HG03565 (cell line): Measurements from ENCODE around the gene LBR.
"Not testable (repeated sequence)": the region's sequence is repeated elsewhere in the genome, so short reads cannot be mapped to it uniquely, and the experiment has no call there.

Experiments
- ATAC-seq: cut with Tn5 transposase; IDR thresholded peaks from one replicate; pipeline ENCODE4 v1.9.1; 2021; ENCODE audit warnings: mild to moderate bottlenecking, moderate library complexity; ENCODE audit not compliant: unreplicated experiment

Gene LBR

DNA sequence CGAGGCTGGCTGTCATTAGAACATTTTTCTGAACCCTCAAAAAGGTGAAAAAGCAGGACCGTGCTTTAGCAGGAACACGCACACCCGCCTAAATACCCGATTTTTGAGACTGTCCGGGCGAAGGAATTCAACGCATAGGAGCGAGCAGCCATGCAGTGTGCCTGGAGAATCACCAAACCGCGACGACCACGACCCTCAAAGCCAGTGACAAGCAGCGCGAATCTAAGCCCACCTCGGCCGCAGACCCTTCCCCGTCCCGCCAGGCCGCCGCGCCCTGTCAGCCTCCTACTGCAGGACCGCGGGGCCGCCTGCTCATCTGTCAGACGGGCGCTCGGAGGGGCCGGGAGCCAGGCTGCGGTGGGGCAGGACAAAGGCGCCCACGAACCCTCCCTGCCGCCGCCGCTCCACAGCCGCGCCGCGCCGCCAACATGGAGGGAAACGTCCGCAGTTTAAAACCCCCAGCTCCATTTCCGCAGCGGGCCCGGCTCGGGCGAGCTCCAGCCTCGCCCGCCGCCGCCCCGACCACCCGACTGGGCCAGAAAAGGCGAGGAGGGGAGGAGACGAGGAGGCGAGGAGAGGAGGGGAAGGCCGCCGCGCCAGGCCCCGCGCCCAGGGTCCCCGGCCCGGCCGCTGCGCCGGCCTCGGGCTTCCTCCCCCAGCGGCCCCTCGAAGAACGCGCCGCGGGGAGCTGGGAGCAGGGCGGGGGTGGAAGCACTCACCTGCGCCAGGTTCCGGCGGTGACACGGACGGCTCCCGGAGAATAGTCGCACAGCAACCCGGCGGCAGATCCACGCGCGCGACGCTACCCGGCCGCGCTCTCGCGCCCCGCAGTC, at the start of gene LBR:
Gene LBR (minus strand): TSS at position 804 of the 833 bp plus-strand sequence. CDS start 3,963 bp downstream, outside the sequence.
- ATAC-seq = peak; percentile 4

DNA sequence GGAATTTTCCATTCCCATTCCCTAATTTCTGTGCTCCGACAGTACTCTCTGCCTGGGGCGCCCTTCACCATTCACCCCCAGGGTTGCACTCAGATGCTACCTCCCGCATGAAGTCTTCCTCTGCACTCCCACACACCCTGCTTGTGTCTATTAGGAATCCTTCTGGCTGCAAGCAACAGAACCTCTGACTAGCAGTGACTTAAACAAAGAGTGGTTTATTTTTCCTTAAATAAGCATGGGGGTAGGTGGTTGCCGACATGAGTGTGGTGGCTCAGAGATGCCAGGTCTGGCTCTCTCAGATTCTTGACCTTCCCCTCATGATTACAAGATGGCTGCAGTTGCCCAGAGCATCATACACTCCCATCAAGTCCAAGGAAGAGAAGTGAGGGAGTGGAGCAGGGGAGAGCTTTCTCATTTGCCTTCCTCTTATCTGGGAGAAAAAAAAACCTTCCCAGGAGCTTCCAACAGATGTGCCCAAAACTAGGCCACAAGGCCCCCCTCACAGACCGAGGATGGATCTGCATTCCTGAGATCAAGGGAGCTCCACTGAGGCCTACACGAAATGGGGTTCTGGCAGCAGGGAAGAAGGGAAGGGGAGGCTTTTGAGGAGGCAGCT, 49.6 kb upstream of the LBR start:
- ATAC-seq = no peak

DNA sequence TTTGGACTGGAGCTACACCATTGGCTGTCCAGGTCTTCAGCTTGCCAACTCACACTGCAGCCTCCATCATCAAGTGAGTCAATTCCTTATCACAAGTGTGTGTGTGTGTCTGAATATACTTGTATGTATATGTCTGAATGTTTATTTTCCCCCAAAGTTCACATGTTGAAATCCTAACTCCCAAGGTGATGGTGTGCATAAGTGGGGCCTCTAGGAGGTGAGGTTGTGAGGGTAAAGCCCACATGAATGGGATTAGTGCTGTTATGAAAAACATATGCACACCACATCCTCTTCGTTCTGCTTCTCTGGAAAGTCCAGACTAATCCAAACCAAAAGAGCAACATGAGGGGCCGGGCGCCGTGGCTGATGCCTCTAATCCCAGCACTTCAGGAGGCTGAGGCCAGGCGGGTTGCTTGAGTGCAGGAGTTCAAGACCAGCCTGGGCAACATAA, 48.7 kb upstream of the LBR start:
- no peak for ATAC-seq

DNA sequence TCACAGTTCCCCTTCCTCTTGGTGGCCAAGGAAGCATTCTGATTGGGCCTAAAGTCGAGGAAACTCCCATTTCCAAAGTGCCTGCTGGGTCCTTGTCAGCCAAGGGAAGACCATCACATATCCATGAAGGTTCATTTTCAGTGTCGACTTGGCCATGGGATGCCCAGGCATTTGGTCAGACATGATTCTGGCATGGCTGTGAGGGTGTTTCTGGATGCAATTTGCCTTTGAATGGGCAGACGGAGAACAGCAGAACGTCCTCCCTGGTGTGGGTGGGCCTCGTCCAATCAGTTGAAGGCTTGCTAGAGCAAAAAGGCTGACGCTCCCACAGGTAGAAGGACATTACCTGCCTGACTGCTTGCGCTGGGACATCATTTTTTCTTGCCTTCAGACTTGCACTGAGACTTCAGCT, 48.3 kb upstream of the LBR start:
- ATAC-seq = no peak

DNA sequence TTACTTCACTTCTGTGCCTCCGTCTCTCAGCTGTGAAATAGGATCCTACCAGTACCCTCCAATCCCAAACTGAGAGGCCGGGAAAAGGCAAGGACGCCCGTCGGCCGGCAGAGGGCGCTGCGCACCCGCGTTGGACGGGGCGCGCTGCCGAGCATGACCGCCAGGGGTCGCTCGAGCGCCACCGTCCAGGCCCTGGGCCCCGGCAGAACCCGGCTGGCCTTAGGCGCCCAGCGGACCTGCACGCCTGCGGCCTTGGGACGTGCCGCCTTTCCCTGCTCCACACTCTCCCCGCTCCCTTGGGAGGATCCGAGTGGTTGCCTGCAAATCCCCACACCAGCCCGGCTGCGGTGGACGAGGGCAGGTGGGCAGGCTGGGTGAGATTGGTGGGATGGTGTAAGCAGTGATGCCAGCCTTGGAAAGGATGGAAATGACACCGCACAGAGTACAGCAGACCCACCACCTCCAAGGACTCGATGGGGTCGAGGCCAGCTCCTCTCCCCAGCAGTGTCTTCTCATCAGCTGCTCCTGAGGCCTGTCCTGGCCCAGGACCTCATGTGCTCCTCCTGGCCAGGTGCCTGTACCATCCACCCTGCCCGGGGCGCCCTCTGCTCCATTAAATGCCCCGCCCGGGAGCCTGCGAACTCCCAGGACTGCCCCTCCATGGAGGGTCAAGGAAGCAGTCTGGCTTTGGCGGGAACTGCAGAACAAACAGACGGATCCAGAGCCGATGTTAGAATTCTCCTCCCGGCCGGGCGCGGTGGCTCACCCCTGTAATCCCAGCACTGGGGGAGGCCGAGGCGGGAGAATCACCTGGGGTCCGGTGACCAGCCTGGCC, 47.4 kb upstream of the LBR start:
- ATAC-seq = peak; percentile 59

DNA sequence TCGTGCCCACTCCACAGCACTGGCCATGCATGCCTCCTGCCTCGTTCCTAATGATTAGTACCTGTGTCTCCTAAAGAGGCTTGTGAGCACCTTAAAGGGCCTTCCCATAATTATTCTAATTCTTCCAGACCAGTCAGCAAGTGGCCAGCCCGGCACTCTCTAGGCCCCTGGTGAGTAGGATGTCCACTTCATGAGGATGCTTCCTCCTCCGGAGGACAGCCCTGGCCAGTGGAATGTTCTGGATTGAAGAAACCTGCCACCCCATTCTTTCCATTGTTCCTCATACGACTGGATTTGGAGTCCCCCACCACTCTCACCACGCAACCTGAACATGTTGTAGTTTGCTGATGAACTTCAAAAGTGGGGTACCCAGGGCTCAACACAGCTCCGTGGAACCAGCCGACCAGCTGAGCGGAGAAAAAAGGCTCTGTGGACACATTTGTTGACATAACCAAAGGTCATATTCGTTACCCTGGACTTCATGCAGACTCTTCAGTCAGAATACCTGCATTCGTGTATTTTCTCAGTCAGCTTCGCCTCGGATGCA, 46.7 kb upstream of the LBR start:
- ATAC-seq = no peak

DNA sequence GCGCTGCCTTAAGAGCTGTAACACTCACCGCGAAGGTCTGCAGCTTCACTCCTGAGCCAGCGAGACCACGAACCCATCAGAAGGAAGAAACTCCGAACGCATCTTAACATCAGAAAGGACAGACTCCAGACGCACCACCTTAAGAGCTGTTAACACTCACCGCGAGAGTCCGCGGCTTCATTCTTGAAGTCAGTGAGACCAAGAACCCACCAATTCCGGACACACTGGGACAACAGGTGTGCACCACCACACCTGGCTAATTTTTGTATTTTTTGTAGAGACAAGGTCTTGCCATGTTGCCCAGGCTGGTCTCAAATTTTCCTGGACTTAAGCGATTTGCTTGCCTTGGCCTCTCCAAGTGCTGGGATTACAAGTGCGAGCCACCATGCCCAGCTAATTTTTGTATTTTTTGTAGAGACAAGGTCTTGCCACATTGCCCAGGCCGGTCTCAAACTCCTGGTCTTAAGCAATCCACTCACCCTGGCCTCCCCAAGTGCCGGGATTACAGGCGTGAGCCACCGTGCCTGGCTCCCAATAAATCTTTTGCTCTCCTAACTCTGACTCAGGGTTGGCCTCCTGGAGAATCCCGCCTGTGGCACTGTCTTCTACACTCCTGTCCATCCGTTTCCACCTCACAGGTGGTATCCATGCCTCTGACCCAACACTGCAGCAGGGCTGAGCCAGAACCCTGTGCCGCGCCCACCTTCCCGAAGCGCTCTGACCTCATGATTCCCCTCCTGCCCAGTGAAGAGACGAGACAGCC, 46.0 kb upstream of the LBR start:
- not testable (repeated sequence) for ATAC-seq

DNA sequence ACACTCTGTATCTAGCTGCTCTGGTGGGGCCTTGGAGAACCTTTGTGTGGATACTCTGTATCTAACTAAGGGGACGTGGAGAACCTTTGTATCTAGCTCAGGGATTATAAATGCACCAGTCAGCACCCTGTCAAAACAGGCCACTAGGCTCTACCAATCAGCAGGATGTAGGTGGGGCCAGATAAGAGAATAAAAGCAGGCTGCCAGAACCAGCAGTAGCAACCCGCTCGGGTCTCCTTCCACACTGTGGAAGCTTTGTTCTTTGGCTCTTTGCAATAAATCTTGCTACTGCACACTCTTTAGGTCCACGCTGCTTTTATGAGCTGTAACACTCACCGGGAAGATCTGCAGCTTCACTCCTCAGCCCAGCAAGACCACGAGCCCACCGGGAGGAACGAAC, 45.4 kb upstream of the LBR start:
- not testable (repeated sequence) for ATAC-seq

DNA sequence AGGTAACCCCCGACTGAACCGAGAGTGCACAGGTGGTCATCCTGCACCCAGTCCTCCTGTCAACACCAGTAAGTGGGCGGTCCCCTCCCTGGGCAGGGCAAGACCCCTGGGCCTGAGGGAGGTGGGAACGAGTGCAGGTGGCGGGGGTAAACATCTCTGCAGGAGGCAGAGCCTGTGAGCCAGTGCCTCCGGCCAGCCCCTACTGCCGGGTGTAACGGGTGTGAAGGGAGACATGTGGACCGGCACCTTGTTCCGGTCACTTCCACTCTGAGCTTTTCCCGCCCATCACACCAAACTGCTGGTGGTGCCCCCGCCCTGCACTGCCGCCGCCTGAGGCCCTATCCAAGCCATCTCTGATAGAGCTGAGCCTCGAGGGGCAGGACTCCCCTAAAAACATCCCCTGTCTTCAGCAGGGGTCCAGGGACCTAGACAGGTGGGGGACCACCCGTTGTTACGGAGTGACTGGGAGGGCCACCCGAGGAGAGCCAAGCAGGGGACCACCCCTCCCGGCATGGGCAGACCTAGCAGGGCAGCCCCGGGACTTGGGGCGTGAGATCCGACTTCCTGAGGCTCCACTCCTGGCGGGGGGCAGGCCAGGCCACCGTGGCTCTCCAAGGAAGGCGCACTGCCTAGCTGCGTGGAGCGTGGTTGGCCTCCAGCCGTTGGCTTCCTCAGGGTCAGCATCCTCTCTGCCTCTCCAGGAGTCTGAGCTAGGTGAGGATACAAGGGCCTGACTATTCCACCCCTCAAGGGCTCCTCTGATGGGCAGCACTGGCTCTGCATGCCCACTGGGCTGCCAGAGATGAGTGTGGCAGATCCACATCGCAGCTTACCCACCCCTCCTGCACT, 43.8 kb upstream of the LBR start:
- no peak for ATAC-seq

DNA sequence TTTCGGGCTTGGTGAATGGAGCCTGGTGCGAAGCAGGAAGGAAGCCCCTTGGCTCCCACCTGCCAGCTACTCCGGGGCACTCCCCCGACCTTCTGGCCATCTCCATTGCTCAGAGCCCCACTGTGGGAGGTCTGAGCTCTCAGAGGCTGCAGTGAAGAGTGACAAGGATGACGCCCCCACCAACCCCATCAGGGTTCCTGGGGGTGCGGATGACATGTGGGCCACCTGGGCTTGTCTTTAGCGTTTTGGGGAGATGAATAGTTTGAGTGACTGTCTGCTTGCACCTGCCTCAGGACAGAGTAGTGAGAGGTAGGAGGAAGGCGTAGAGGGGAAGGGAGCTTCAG, 43.2 kb upstream of the LBR start:
- ATAC-seq = no peak

DNA sequence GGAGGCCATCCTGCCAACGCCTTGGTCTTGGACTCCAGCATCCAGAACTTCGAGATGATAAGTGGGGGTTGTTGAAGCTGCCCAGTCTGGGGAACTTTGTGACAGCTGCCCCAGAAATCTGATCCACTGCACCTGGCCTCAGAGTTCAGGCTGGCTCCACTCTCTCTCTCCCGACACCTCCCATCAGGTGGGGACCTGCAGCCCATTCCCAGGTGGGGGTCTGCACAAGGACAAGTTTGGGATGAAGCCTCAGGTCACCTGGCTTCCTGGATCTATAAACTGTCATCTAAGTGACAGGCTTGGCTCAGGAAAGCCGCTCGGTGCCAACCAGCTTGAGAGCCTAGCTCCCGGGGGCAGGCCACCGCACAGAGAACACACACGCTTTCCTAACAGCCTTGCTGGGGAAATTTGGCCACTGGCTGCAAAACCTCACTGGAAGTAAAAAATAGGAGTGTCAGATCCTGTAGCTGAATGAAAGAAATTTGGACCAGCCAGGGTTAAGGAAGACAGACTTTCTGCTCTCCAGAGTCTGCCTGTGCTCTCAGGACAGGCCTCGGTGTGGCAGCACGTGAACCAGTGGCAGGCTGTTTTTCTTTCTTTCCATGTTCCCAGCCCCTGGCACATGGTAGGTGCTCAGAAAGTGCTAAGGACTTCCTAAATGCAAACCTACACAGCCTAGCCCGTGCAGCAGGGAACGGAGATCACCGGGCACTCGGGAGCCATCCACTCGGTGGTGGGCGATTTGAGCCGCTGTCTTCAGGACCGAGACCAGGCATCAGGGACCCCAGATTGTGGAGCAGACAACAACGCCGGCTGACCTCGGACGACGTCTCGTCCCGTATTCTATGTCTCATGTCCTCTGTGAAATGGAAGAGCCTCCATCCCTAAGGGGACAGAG, 42.6 kb upstream of the LBR start:
- no peak for ATAC-seq

DNA sequence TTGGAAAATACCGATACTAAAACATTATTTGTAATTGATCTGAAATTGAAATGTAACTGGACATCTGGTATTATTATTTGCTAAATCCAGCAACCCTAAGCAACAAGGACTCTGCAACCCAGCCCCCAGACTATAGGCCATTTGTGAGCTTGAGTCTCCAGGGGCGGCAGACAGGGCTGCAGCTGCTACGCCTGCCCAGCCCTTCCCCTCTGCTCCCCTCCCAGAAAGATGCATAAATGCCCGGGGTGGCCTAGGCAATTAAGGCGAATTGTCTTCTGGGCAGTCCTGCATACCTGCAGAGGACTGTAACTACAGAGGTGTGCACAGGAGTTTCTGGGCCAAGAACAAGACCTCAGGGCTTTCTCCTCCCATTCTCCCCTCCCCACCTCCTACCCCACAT, 41.2 kb upstream of the LBR start:
- ATAC-seq = no peak

DNA sequence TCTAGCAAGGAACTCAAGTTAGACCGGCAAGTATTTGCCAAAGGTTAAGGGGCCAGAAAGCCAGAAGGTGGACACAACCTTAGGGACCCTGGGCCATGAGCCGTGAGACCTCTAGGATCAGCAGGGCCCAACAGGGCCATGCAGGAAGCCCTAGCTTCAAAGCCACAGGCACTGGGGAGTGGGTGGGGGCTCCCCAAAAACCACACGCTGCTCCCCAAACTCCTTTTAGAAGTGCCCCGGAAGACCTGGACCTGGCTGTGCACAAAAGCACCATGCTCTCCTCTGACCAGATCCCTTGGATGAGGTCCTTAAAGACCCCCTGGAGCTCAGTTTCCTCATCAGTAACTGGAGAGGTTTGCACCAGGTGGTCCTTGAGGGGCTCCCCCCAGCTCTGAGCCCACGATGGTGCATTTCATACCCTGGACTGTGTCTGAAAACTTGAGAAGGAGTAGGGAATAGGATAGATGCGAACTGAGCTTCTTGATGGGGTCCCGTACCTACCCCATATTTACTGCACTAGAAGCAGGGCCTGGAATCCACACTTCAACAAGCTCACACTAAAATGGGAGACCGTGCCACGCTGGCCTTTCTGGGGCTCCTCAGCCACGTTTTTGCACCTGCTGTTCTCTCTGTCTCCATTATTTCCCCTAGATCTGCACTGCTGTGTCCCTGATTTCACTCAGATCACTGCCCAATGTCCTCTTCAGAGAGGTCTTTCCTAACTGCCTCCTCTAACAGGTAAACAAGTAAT, 40.6 kb upstream of the LBR start:
- no peak for ATAC-seq

DNA sequence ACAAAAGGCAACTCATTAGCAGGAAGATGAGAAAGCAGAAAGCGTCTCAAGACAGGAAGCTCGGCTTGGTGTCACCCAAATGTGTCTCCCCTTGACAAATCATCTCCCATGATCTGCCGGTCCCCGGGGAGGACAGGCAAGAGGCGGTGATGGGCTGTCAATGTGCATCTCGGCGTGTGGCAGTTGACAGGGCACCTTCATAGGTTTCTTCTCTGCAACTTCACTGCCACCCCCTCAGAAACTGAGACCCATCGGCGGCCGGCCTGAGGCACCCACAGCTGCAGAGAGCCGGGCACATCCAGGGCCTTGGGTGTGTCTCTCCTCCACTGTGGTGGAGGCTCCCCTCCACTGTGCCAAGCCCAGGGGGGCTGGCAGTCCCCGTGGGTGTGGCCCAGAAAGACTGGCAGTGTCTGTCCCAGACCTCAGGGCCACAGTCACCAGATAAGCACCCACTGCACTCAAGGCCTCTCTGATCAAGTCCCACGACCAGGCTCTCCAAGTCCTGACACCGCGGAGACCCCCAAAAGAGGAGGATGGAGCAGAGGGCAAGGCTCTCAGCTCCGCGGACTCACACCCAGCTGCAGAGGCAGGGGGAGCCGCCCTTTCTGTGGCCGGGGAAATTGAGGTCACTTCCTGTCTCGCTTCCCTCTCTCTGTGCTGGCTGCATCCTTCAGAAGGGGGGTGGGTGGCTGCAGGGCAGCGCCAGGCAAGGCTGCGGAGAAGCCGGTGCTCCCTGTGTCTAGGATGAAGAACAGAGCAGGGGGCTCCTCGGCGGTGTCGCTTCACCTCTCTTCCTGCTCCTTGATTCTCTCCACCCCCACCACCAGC, 39.6 kb upstream of the LBR start:
- ATAC-seq = peak; percentile 81

DNA sequence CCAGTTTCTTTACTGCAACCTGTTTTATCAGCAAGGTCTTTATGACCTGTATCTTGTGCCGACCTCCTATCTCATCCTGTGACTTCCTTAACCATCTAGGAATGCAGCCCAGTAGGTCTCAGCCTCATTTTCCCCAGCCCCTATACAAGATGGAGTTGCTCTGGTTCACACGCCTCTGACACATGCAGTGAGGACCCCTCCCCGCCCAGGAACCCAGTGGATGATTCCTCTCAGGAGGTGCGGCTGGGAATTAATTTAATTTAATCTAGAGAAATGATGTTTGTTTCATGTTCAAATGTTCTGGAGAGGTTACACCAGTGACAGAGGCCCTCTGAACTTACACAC, 39.0 kb upstream of the LBR start:
- ATAC-seq = no peak

DNA sequence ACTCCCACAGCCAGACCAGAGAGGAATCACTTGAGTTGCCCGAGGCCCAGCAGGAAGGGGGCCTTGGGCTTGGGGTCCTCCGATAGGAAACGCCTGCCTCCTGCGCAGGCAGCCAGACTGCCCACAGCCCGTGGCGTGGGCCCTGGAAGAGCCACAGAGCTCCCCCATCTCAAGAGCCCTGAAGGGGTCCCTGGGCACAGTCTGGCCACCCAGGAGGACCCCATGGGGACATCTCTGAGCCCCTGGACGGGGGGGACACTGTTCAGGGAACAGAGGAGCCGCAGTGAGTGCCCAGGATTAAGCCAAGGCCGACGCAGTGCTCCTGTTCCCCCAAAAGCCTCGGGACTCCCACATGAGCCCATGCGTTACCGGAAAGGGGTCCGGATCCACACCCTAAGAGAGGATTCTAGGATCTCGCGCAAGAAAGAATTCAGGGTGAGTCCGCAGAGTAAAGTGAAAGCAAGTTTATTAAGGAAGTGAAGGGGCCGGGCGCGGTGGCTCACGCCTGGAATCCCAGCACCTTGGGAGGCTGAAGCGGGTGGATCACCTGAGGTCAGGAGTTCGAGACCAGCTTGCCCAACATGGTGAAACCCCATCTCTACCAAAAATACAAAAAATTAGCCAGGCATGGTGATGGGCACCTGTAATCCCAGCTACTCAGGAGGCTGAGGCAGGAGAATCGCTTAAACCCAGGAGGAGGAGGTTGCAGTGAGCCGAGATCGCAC, 38.1 kb upstream of the LBR start:
- no peak for ATAC-seq
